HL-60 (cell line): Measurements from ENCODE around the gene CDC42BPA.

Source experiments
- CTCF ChIP-seq: IDR thresholded peaks from one replicate; pipeline ENCODE4 v1.5.1; 2011; ENCODE audit warnings: low read length, control low read depth, inconsistent platforms; ENCODE audit not compliant: insufficient read depth
- GABPA ChIP-seq: IDR thresholded peaks from 2 replicates; pipeline ENCODE4 v1.6.1; 2012; ENCODE audit warnings: low read depth
- POLR2AphosphoS5 ChIP-seq: IDR thresholded peaks from 2 replicates; pipeline ENCODE4 v1.6.1; 2012; ENCODE audit warnings: low read depth
- REST ChIP-seq: IDR thresholded peaks from 2 replicates; pipeline ENCODE4 v1.6.1; 2012; ENCODE audit warnings: low read depth; ENCODE audit not compliant: insufficient replicate concordance
- SPI1 ChIP-seq: IDR thresholded peaks from 2 replicates; pipeline ENCODE4 v1.6.1; 2012; ENCODE audit warnings: low read depth, mild to moderate bottlenecking, borderline replicate concordance

- TF ChIP-seq CTCF (no peak), POLR2AphosphoS5 (no peak), REST (no peak), SPI1 (no peak), GABPA (no peak)
Measured at GRCh38 chr1:227167276-227168101, 150.8 kb downstream of the CDC42BPA start.
